ENCODE measurements around the gene URB1.
"Not testable (repeated sequence)": the region's sequence is repeated elsewhere in the genome, so short reads cannot be mapped to it uniquely, and the experiment has no call there.

Gene URB1

GRCh38 chr21:32316361-32317215 lies 76.2 kb downstream of the URB1 start:
- DNase-seq: no peak

GRCh38 chr21:32315511-32316281 lies 77.1 kb downstream of the URB1 start:
- DNase-seq: no peak

GRCh38 chr21:32314806-32315205 lies 78.0 kb downstream of the URB1 start:
- no peak for DNase-seq

GRCh38 chr21:32312976-32313375 lies 79.8 kb downstream of the URB1 start:
- DNase-seq: no peak

GRCh38 chr21:32312326-32312725 lies 80.5 kb downstream of the URB1 start:
- DNase-seq: no peak

GRCh38 chr21:32311621-32312020 lies 81.2 kb downstream of the URB1 start:
- no peak for DNase-seq

GRCh38 chr21:32310976-32311375 lies 81.8 kb downstream of the URB1 start:
- not testable (repeated sequence) for DNase-seq

- DNase-seq: no peak
These were observed 82.8 kb downstream of the URB1 start for GRCh38 chr21:32309906-32310460.

- DNase-seq: no peak
These were observed 84.1 kb downstream of the URB1 start for GRCh38 chr21:32308696-32309095.

GRCh38 chr21:32307706-32308105 lies 85.1 kb downstream of the URB1 start:
- no peak for DNase-seq

GRCh38 chr21:32306021-32306780 lies 86.6 kb downstream of the URB1 start:
- DNase-seq: no peak

GRCh38 chr21:32304998-32305397 lies 87.8 kb downstream of the URB1 start:
- no peak for DNase-seq

- DNase-seq: no peak
These were observed 89.4 kb downstream of the URB1 start for GRCh38 chr21:32303385-32303784.

- DNase-seq: no peak
These were observed 90.3 kb downstream of the URB1 start for GRCh38 chr21:32302560-32302959.

GRCh38 chr21:32301596-32301995 lies 91.2 kb downstream of the URB1 start:
- DNase-seq: no peak

GRCh38 chr21:32300117-32300681 lies 92.6 kb downstream of the URB1 start:
- no peak for DNase-seq

GRCh38 chr21:32299695-32300094 lies 93.1 kb downstream of the URB1 start:
- DNase-seq: no peak

GRCh38 chr21:32298658-32299081 lies 94.1 kb downstream of the URB1 start, which contains the start of gene MRAP:
Gene MRAP (plus strand): TSS chr21:32298855. CDS start chr21:32298972, 117 bp downstream.
- DNase-seq: no peak

- no peak for DNase-seq
These were observed 94.7 kb downstream of the URB1 start for GRCh38 chr21:32298148-32298559.

GRCh38 chr21:32297449-32297848 lies 95.4 kb downstream of the URB1 start:
- DNase-seq: no peak

- DNase-seq: no peak
These were observed 107.3 kb downstream of the URB1 start for GRCh38 chr21:32285476-32285875.

GRCh38 chr21:32282992-32283391 lies 109.8 kb downstream of the URB1 start:
- DNase-seq: no peak

GRCh38 chr21:32281531-32281930 lies 111.3 kb downstream of the URB1 start:
- no peak for DNase-seq
